GM12878 (cell line): ENCODE data around the gene OLFM1. TPM values are rescaled to one million over a fixed set of nuclear protein-coding genes. Genes with fewer than 3 reads are reported as not detected.

ENCODE experiments used
- ATAC-seq: fragments of 200-7000 bp; cut with Tn5 transposase; 3 replicates; pipeline ENCODE4 v1.9.1; 2020; ENCODE audit warnings: mild to moderate bottlenecking, moderate library complexity
- BruUV-seq: library from RNA; stranded (reverse); fragments of 400-500 nt; replicated peaks from 2 replicates; lab custom pipeline; 2021; lab: Mats Ljungman, UMichigan
- CTCF ChIA-PET: fragments of 300-600 bp; sonication (Branson Sonifier 250); formaldehyde crosslinking; extraction: SDS; loops from one replicate; lab custom pipeline; 2021; ENCODE audit warnings: inconsistent platforms; lab: Yijun Ruan, JAX
- POLR2A ChIA-PET: fragments of 350-600 bp; formaldehyde crosslinking; extraction: SDS; loops from one replicate; lab custom pipeline; 2021; ENCODE audit warnings: inconsistent platforms; lab: Charles Lee
- RAD21 ChIA-PET: fragments of 300-600 bp; sonication (Branson Sonifier 250); formaldehyde crosslinking; loops from one replicate; lab custom pipeline; 2023; ENCODE audit warnings: antibody characterized with exemption; ENCODE audit not compliant: unreplicated experiment; lab: Charles Lee
- SMC1A ChIA-PET: fragments of 300-600 bp; sonication (Branson Sonifier 250); formaldehyde crosslinking; loops from one replicate; lab custom pipeline; 2023; ENCODE audit not compliant: unreplicated experiment, uncharacterized antibody; lab: Charles Lee
- DNase-seq: peaks from one replicate; pipeline ENCODE4 v3.0.0-alpha.2; 2011; ENCODE audit warnings: low read depth, low spot score
- FAIRE-seq: peaks from 3 replicates; lab custom pipeline; 2011; peaks lifted over from hg19 to GRCh38; lab: Jason Lieb, UNC
- H2AFZ ChIP-seq: 2 replicates; pipeline ENCODE4 v1.6.0; 2011; ENCODE audit warnings: low read depth, low read length, control low read depth; ENCODE audit not compliant: control insufficient read depth
- H3K27ac ChIP-seq: 2 replicates; pipeline ENCODE4 v1.5.1; 2011; ENCODE audit warnings: control low read depth; ENCODE audit not compliant: control insufficient read depth, insufficient read depth
- H3K27me3 ChIP-seq, 2 experiments: replicated peaks in 1 of 2; 2 replicates each; pipeline versions ENCODE4 v1.6.0 to v1.6.1; 2011; ENCODE audit warnings: low read length in 1 of 2; ENCODE audit not compliant: control insufficient read depth in 2 of 2, insufficient read depth in 2 of 2
- H3K36me3 ChIP-seq, 2 experiments: 2 replicates each; pipeline ENCODE4 v1.5.1; 2011; ENCODE audit warnings: low read length in 1 of 2; ENCODE audit not compliant: control insufficient read depth in 2 of 2, insufficient read depth in 2 of 2
- H3K4me1 ChIP-seq: 2 replicates; pipeline ENCODE4 v1.6.1; 2011; ENCODE audit warnings: mild to moderate bottlenecking, low read length, moderate library complexity, mixed read lengths; ENCODE audit not compliant: control insufficient read depth, insufficient read depth
- H3K4me2 ChIP-seq: 2 replicates; pipeline ENCODE4 v1.6.0; 2011; ENCODE audit warnings: control low read depth; ENCODE audit not compliant: control insufficient read depth, insufficient read depth
- H3K4me3 ChIP-seq: fragments of 200-600 bp; sonication (generic); 2 replicates; pipeline ENCODE4 v1.5.1; 2016
- H3K79me2 ChIP-seq: 2 replicates; pipeline ENCODE4 v1.6.0; 2011; ENCODE audit warnings: low read length; ENCODE audit not compliant: control insufficient read depth, insufficient read depth
- H3K9ac ChIP-seq: 2 replicates; pipeline ENCODE4 v1.8.0; 2011; ENCODE audit warnings: low read length, control low read depth, mixed read lengths; ENCODE audit not compliant: control insufficient read depth, insufficient read depth
- H3K9me3 ChIP-seq: replicated peaks from 3 replicates; pipeline ENCODE4 v1.5.1; 2011; ENCODE audit warnings: mild to moderate bottlenecking, low read length; ENCODE audit not compliant: control insufficient read depth, insufficient read depth
- H4K20me1 ChIP-seq: 2 replicates; pipeline ENCODE4 v1.6.0; 2011; ENCODE audit not compliant: control insufficient read depth, insufficient read depth
- BACH1 ChIP-seq: fragments of 450-650 bp; IDR thresholded peaks from 2 replicates; pipeline ENCODE4 v1.6.1; 2017; ENCODE audit warnings: mild to moderate bottlenecking, borderline replicate concordance
- CEBPZ ChIP-seq: fragments of 150-350 bp; IDR thresholded peaks from 2 replicates; pipeline ENCODE4 v1.6.1; 2016; ENCODE audit warnings: low read depth, low read length
- CREB1 ChIP-seq: IDR thresholded peaks from 2 replicates; pipeline ENCODE4 v1.6.1; 2012; ENCODE audit warnings: low read depth, mild to moderate bottlenecking, inconsistent platforms
- MYC ChIP-seq: IDR thresholded peaks from 2 replicates; pipeline ENCODE4 v1.6.1; 2011; ENCODE audit warnings: mild to moderate bottlenecking, low read length, moderate library complexity, inconsistent platforms; ENCODE audit not compliant: insufficient read depth, insufficient replicate concordance, insufficient read length, severe bottlenecking
- STAT3 ChIP-seq: IDR thresholded peaks from 2 replicates; pipeline ENCODE4 v1.6.1; 2011; ENCODE audit warnings: low read depth, low read length, improper control_type of control experiment
- ZBED1 ChIP-seq: IDR thresholded peaks from 2 replicates; pipeline ENCODE4 v1.6.1; 2016; ENCODE audit warnings: borderline replicate concordance
- ZSCAN29 ChIP-seq: fragments of 450-650 bp; IDR thresholded peaks from 2 replicates; pipeline ENCODE4 v1.6.1; 2017; ENCODE audit warnings: mild to moderate bottlenecking, moderate library complexity
- WGBS: methylation state at CpG from one replicate; pipeline ENCODE4 v1.1.6; 2016; ENCODE audit warnings: low lambda C conversion rate; ENCODE audit not compliant: insufficient replicate concordance, insufficient coverage; ENCODE audit errors: missing lambda C conversion rate; 5-methylcytosine and 5-hydroxymethylcytosine counted together
- in situ Hi-C: fragments of 300-500 bp; cut with MboI; formaldehyde crosslinking; loops from 9 replicates; pipeline ENCODE4 v1.14.3; 2018; ENCODE audit warnings: mixed read lengths
- intact Hi-C: fragments of 100-400 bp; cut with micrococcal nuclease; formaldehyde crosslinking; loops from one replicate; pipeline ENCODE4 v1.14.2; 2022; ENCODE audit not compliant: unreplicated experiment
- polyA plus RNA-seq, 11 experiments: library from polyadenylated mRNA; depleted of rRNA in 4 of 11; unstranded in 6 of 11; stranded (reverse) in 5 of 11; fragments of >200 nt; fragmentation: Nextera tagmentation in 4 of 11; fragmentation: Illumina TruSeq in 1 of 11; extraction: Ambion mirVana in 4 of 11; extraction: Trizol in 1 of 11; gene quantifications; 1 replicate in 1 of 11; 2 replicates in 10 of 11; pipeline versions ENCODE4 v1.2.1 to v1.2.3, GENCODE V29; 2011 to 2016; ENCODE audit warnings: inconsistent platforms in 2 of 11, missing spikeins in 2 of 11, low read depth in 1 of 11
- total RNA-seq, 4 experiments: library from RNA; depleted of rRNA in 3 of 4; stranded (reverse); fragments of >200 nt in 3 of 4; fragmentation: Illumina TruSeq in 1 of 4; extraction: Trizol in 1 of 4; gene quantifications; 2 replicates each; pipeline versions ENCODE4 v1.2.1 to v1.2.3, GENCODE V29; 2013 to 2021

OLFM1 gene
- total and polyA plus RNA-seq, 10 of the 15 experiments (the other 5 are each of a cell fraction or from before 2014, with no cell fraction given): not detected

- Histone ChIP-seq H3K9ac (no peak overlapping the region), H3K4me3 (no peak overlapping the region), H3K4me2 (no peak overlapping the region), H3K27me3 (peaks cover 0 to 1% of the 10 kb centered on the region in 2 experiments; a peak in 1 of 4 replicates), H3K36me3 (no peaks in the 10 kb centered on the region), H3K79me2 (no peaks in the 10 kb centered on the region), H2AFZ (no peak overlapping the region), H3K4me1 (no peaks in the 10 kb centered on the region), H4K20me1 (no peaks in the 10 kb centered on the region), H3K9me3 (no peaks in the 10 kb centered on the region; the same call in 2 of the 3 replicates), H3K27ac (no peak overlapping the region)
- ChIA-PET RAD21 (no interaction called here), CTCF (no interaction called here), POLR2A (no interaction called here), SMC1A (no interaction called here)
- no peak for ATAC-seq
- no peak for DNase-seq
- 42% methylated on average over 34 of the region's 34 CpGs for WGBS
- no TSS peak for BruUV-seq
- TF ChIP-seq ZBED1 (no peak), STAT3 (no peak), ZSCAN29 (no peak), CREB1 (no peak), MYC (no peak), BACH1 (no peak), CEBPZ (no peak)
- no peak for FAIRE-seq
- in situ Hi-C loops (no loop called here), intact Hi-C loops (no loop called here)
These were observed 39.2 kb downstream of the OLFM1 start for GRCh38 chr9:135126451-135127187.
